Liver (tissue), 3 donors: ENCODE data around the gene SLC8A3.
A peak's percentile ranks its signal among the peaks of the same experiment; 100 is the strongest.

Source experiments
- EGR1 ChIP-seq, 2 donors: IDR thresholded peaks; 2 replicates each; pipeline ENCODE4 v1.6.1; 2016 to 2018; ENCODE audit warnings: antibody characterized with exemption in 2 of 2, low read depth in 2 of 2
- FOXA1 ChIP-seq: IDR thresholded peaks from 2 replicates; pipeline ENCODE4 v1.6.1; 2016; ENCODE audit warnings: antibody characterized with exemption
- GABPA ChIP-seq, 2 donors: IDR thresholded peaks in 1 of 2; conservative IDR thresholded peaks in 1 of 2; 2 replicates each; pipeline ENCODE4 v1.6.1; 2016; ENCODE audit warnings: antibody characterized with exemption in 2 of 2, mild to moderate bottlenecking in 1 of 2, moderate library complexity in 1 of 2
- HNF4G ChIP-seq: IDR thresholded peaks from 2 replicates; pipeline ENCODE4 v1.6.1; 2016; ENCODE audit warnings: antibody characterized with exemption
- JUND ChIP-seq, 2 donors: IDR thresholded peaks; 2 replicates each; pipeline ENCODE4 v1.6.1; 2016; ENCODE audit warnings: antibody characterized with exemption in 2 of 2
- MAX ChIP-seq: IDR thresholded peaks from 2 replicates; pipeline ENCODE4 v1.6.1; 2016; ENCODE audit warnings: antibody characterized with exemption
- TAF1 ChIP-seq: conservative IDR thresholded peaks from 2 replicates; pipeline ENCODE4 v1.6.1; 2016; ENCODE audit warnings: antibody characterized with exemption, mild to moderate bottlenecking
- ZBTB33 ChIP-seq: IDR thresholded peaks from 2 replicates; pipeline ENCODE4 v1.6.1; 2016; ENCODE audit warnings: antibody characterized with exemption
- TF ChIP-seq, protein P1 (sequence below): fragments of 150-350 bp; IDR thresholded peaks from 2 replicates; pipeline ENCODE4 v1.5.1; 2017; ENCODE audit warnings: improper control_type of control experiment, low read depth, low read length; ENCODE audit not compliant: missing input control
- TF ChIP-seq, protein P2 (sequence below): IDR thresholded peaks from 2 replicates; pipeline ENCODE4 v1.6.1; 2016; ENCODE audit warnings: antibody characterized with exemption
- TF ChIP-seq, protein P3 (sequence below): IDR thresholded peaks from 2 replicates; pipeline ENCODE4 v1.6.1; 2016; ENCODE audit warnings: antibody characterized with exemption, mild to moderate bottlenecking
- donor health status: healthy.
- donor health status: healthy.

DNA sequence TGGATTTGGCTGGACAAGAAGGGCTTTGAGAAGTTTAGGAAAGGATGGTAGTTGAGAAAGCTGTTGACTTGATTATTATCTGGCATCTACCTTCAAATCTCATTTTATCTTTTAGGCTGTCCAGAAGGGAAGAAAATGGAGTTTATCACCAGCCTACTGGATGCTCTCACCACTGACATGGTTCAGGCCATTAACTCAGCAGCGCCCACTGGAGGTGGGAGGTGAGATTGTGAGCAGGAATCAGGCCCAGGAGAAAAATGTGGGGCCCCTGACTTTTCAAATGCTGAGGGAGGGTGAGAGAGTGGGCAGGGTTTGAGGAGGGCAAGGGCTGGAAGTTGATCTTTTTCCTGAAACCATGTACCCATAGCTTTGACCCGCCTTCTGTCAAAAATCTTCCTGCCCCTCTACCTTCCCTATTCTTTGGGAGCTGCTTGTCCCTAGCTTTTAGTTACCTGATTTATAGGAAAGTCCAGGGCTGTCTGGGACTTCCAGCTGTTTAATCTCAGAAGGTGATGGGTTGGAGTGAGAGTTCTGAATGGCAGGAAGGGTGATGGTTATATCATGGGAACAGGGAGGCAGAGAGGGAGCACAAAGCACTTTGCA, 175.4 kb downstream of the SLC8A3 start:
- no peak for TF ChIP-seq ZBTB33
- no peak for TF ChIP-seq TAF1
- TF ChIP-seq, protein P1, sequence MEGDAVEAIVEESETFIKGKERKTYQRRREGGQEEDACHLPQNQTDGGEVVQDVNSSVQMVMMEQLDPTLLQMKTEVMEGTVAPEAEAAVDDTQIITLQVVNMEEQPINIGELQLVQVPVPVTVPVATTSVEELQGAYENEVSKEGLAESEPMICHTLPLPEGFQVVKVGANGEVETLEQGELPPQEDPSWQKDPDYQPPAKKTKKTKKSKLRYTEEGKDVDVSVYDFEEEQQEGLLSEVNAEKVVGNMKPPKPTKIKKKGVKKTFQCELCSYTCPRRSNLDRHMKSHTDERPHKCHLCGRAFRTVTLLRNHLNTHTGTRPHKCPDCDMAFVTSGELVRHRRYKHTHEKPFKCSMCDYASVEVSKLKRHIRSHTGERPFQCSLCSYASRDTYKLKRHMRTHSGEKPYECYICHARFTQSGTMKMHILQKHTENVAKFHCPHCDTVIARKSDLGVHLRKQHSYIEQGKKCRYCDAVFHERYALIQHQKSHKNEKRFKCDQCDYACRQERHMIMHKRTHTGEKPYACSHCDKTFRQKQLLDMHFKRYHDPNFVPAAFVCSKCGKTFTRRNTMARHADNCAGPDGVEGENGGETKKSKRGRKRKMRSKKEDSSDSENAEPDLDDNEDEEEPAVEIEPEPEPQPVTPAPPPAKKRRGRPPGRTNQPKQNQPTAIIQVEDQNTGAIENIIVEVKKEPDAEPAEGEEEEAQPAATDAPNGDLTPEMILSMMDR: peak; percentile 73
- no peak for TF ChIP-seq FOXA1
- TF ChIP-seq EGR1 (IDR thresholded peaks at IDR 0.05; ENCODE audit: low read depth in 2 of 2): no peak
- TF ChIP-seq GABPA (IDR thresholded peaks at IDR 0.05 in 1 of 2, conservative IDR thresholded peaks at IDR 0.05 in 1 of 2): no peak
- TF ChIP-seq JUND (IDR thresholded peaks at IDR 0.05): no peak
- TF ChIP-seq MAX: no peak
- no peak for TF ChIP-seq HNF4G
- TF ChIP-seq, protein P2, sequence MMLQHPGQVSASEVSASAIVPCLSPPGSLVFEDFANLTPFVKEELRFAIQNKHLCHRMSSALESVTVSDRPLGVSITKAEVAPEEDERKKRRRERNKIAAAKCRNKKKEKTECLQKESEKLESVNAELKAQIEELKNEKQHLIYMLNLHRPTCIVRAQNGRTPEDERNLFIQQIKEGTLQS: no peak
- TF ChIP-seq, protein P3, sequence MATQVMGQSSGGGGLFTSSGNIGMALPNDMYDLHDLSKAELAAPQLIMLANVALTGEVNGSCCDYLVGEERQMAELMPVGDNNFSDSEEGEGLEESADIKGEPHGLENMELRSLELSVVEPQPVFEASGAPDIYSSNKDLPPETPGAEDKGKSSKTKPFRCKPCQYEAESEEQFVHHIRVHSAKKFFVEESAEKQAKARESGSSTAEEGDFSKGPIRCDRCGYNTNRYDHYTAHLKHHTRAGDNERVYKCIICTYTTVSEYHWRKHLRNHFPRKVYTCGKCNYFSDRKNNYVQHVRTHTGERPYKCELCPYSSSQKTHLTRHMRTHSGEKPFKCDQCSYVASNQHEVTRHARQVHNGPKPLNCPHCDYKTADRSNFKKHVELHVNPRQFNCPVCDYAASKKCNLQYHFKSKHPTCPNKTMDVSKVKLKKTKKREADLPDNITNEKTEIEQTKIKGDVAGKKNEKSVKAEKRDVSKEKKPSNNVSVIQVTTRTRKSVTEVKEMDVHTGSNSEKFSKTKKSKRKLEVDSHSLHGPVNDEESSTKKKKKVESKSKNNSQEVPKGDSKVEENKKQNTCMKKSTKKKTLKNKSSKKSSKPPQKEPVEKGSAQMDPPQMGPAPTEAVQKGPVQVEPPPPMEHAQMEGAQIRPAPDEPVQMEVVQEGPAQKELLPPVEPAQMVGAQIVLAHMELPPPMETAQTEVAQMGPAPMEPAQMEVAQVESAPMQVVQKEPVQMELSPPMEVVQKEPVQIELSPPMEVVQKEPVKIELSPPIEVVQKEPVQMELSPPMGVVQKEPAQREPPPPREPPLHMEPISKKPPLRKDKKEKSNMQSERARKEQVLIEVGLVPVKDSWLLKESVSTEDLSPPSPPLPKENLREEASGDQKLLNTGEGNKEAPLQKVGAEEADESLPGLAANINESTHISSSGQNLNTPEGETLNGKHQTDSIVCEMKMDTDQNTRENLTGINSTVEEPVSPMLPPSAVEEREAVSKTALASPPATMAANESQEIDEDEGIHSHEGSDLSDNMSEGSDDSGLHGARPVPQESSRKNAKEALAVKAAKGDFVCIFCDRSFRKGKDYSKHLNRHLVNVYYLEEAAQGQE: no peak
